CD14-positive monocyte (primary cell): ENCODE results near the gene FAM228A. TPM values are rescaled to one million over a fixed set of nuclear protein-coding genes. Genes with fewer than 3 reads are reported as not detected.
A peak's percentile ranks its signal among the peaks of the same experiment; 100 is the strongest.

Experiments
- DNase-seq, 3 donors: peaks; one replicate each; pipeline ENCODE4 v3.0.0-alpha.2; 2011 to 2022
- H2AFZ ChIP-seq: 2 replicates; pipeline ENCODE4 v1.6.0; 2012; ENCODE audit warnings: mild to moderate bottlenecking, low read depth, low read length, inconsistent platforms; ENCODE audit not compliant: insufficient read depth, poor library complexity, severe bottlenecking
- H3K27ac ChIP-seq, 2 donors: 1 replicate in 1 of 2; 2 replicates in 1 of 2; pipeline ENCODE4 v1.5.1; 2012 to 2013; ENCODE audit warnings: low read length in 2 of 2, control low read depth in 1 of 2, inconsistent platforms in 1 of 2, low read depth in 1 of 2, mild to moderate bottlenecking in 1 of 2
- H3K27me3 ChIP-seq, 2 donors: one replicate each; pipeline versions ENCODE4 v1.6.0 to v1.6.1; 2011 to 2013; ENCODE audit warnings: low read length in 2 of 2; ENCODE audit not compliant: control insufficient read depth in 2 of 2, insufficient read depth in 2 of 2
- H3K36me3 ChIP-seq, 2 donors: replicated peaks in 1 of 2; 1 replicate in 1 of 2; 2 replicates in 1 of 2; pipeline versions ENCODE4 v1.5.1 to v1.6.1; 2012 to 2013; ENCODE audit warnings: low read length in 2 of 2, control low read depth in 1 of 2, inconsistent platforms in 1 of 2, mild to moderate bottlenecking in 1 of 2; ENCODE audit not compliant: insufficient read depth in 2 of 2, control insufficient read depth in 1 of 2
- H3K4me1 ChIP-seq, 2 donors: 1 replicate in 1 of 2; 2 replicates in 1 of 2; pipeline versions ENCODE4 v1.5.1 to v1.6.1; 2012 to 2013; ENCODE audit warnings: low read length in 2 of 2, control low read depth in 1 of 2, inconsistent platforms in 1 of 2, mild to moderate bottlenecking in 1 of 2, moderate library complexity in 1 of 2; ENCODE audit not compliant: insufficient read depth in 2 of 2, control insufficient read depth in 1 of 2
- H3K4me2 ChIP-seq: replicated peaks from 2 replicates; pipeline ENCODE3; 2012; ENCODE audit warnings: low read length, moderate library complexity, mild to moderate bottlenecking; ENCODE audit not compliant: poor library complexity, severe bottlenecking; ENCODE audit errors: extremely low read depth
- H3K4me3 ChIP-seq, 3 experiments: fragments of 200-600 bp in 1 of 3; sonication (generic) in 1 of 3; replicated peaks in 1 of 3; 1 replicate in 2 of 3; 2 replicates in 1 of 3; pipeline ENCODE4 v1.5.1; 2011 to 2013; ENCODE audit warnings: low read length in 3 of 3, mild to moderate bottlenecking in 3 of 3, control low read depth in 2 of 3, low read depth in 2 of 3, inconsistent platforms in 1 of 3, moderate library complexity in 1 of 3
- H3K79me2 ChIP-seq: 2 replicates; pipeline ENCODE4 v1.6.0; 2012; ENCODE audit warnings: mild to moderate bottlenecking, control low read depth, inconsistent platforms, low read length, moderate library complexity; ENCODE audit not compliant: insufficient read depth
- H3K9ac ChIP-seq: 2 replicates; pipeline ENCODE4 v1.6.0; 2017; ENCODE audit warnings: low read length, mild to moderate bottlenecking; ENCODE audit not compliant: insufficient read depth, poor library complexity, severe bottlenecking
- H3K9me3 ChIP-seq, 2 donors: replicated peaks in 1 of 2; 1 replicate in 1 of 2; 2 replicates in 1 of 2; pipeline versions ENCODE4 v1.5.1 to v1.6.1; 2012 to 2013; ENCODE audit warnings: low read length in 2 of 2, control low read depth in 1 of 2; ENCODE audit not compliant: control insufficient read depth in 1 of 2, insufficient read depth in 1 of 2
- H4K20me1 ChIP-seq: 2 replicates; pipeline ENCODE4 v1.6.0; 2012; ENCODE audit warnings: mild to moderate bottlenecking, low read length, control low read depth, moderate library complexity; ENCODE audit not compliant: insufficient read depth
- H3K27ac Mint-ChIP-seq, 7 donors: one replicate each; pipeline ENCODE4 v1.8.0; 2020; ENCODE audit warnings: mild to moderate bottlenecking in 7 of 7, mixed read lengths in 7 of 7, moderate library complexity in 6 of 7, inconsistent platforms in 2 of 7
- H3K27me3 Mint-ChIP-seq, 3 donors: one replicate each; pipeline ENCODE4 v1.8.0; 2021 to 2022; ENCODE audit warnings: low read depth in 3 of 3, mild to moderate bottlenecking in 3 of 3, mixed read lengths in 3 of 3, moderate library complexity in 3 of 3, inconsistent platforms in 1 of 3
- H3K36me3 Mint-ChIP-seq, 2 donors: one replicate each; pipeline ENCODE4 v1.8.0; 2020; ENCODE audit warnings: mixed read lengths in 2 of 2, inconsistent platforms in 1 of 2, mild to moderate bottlenecking in 1 of 2
- H3K4me1 Mint-ChIP-seq: one replicate; pipeline ENCODE4 v1.8.0; 2020; ENCODE audit warnings: mild to moderate bottlenecking, mixed read lengths
- H3K4me3 Mint-ChIP-seq, 2 donors: one replicate each; pipeline ENCODE4 v1.8.0; 2020; ENCODE audit warnings: mild to moderate bottlenecking in 2 of 2, mixed read lengths in 2 of 2, moderate library complexity in 1 of 2
- H3K9me3 Mint-ChIP-seq, 7 donors: one replicate each; pipeline ENCODE4 v1.8.0; 2020 to 2022; ENCODE audit warnings: mixed read lengths in 7 of 7, mild to moderate bottlenecking in 6 of 7, moderate library complexity in 6 of 7, inconsistent platforms in 2 of 7
- CTCF ChIP-seq: fragments of 200-600 bp; IDR thresholded peaks from one replicate; pipeline ENCODE4 v1.8.0; 2022; ENCODE audit warnings: antibody characterized with exemption, mild to moderate bottlenecking
- WGBS: methylation state at CpG from one replicate; pipeline ENCODE4 v1.1.5; 2013; ENCODE audit warnings: missing lambda C conversion rate; ENCODE audit not compliant: insufficient coverage; 5-methylcytosine and 5-hydroxymethylcytosine counted together
- intact Hi-C, 2 donors: fragments of 100-400 bp; cut with micrococcal nuclease; formaldehyde crosslinking; loops; one replicate each; pipeline versions ENCODE4 v1.15.0 to v1.15.1; 2023
- polyA plus RNA-seq, 3 donors: library from polyadenylated mRNA; depleted of rRNA in 1 of 3; unstranded in 2 of 3; stranded (reverse) in 1 of 3; fragments of 300-500 nt in 2 of 3; fragments of >200 nt in 1 of 3; fragmentation: Illumina TruSeq in 2 of 3; gene quantifications; 1 replicate in 2 of 3; 2 replicates in 1 of 3; pipeline ENCODE4 v1.2.3, GENCODE V29; 2012 to 2021

Gene FAM228A
- polyA plus RNA-seq, 3 donors: 0.09 to 0.17 TPM; not detected in 1

- no peak overlapping the region for H2AFZ ChIP-seq
- H3K79me2 ChIP-seq: no peaks in the 10 kb centered on the region
- Mint-ChIP-seq H3K4me3 (no peak overlapping the region), H3K9me3 (no peaks in the 10 kb centered on the region), H3K4me1 (no peaks in the 10 kb centered on the region), H3K27ac (no peak overlapping the region), H3K27me3 (no peaks in the 10 kb centered on the region), H3K36me3 (peaks cover 36 to 42% of the 10 kb centered on the region in 2 donors)
- no peaks in the 10 kb centered on the region for H3K27me3 ChIP-seq
- no peak overlapping the region for H3K9ac ChIP-seq
- peak overlapping the region in 1 of 2 donors; percentile 9 for H3K27ac ChIP-seq
- 100% methylated on average over 2 of the region's 4 CpGs for WGBS
- no peaks in the 10 kb centered on the region for H3K9me3 ChIP-seq
- intact Hi-C loops: no loop called here
- peaks cover 10% of the 10 kb centered on the region for H4K20me1 ChIP-seq
- H3K4me1 ChIP-seq: no peaks in the 10 kb centered on the region
- peaks cover 18 to 84% of the 10 kb centered on the region in 2 donors for H3K36me3 ChIP-seq
- DNase-seq: no peak
- H3K4me3 ChIP-seq: no peak overlapping the region
- H3K4me2 ChIP-seq: no peak overlapping the region
- no peak for TF ChIP-seq CTCF
Measured at GRCh38 chr2:24231461-24231881, 56.6 kb downstream of the FAM228A start.

- Histone ChIP-seq H3K4me2 (no peak overlapping the region), H3K27me3 (no peaks in the 10 kb centered on the region), H3K4me1 (no peaks in the 10 kb centered on the region), H3K4me3 (no peak overlapping the region), H3K27ac (no peak overlapping the region), H2AFZ (no peak overlapping the region), H3K79me2 (no peaks in the 10 kb centered on the region), H3K9ac (no peak overlapping the region), H3K9me3 (no peaks in the 10 kb centered on the region), H3K36me3 (peaks cover 22 to 87% of the 10 kb centered on the region in 2 donors), H4K20me1 (peaks cover 10% of the 10 kb centered on the region)
- peaks cover 37 to 41% of the 10 kb centered on the region in 2 donors for H3K36me3 Mint-ChIP-seq
- no peaks in the 10 kb centered on the region for H3K9me3 Mint-ChIP-seq
- no peak for TF ChIP-seq CTCF
- no CpG with 5 or more reads among the region's 2 CpGs for WGBS
- no peak overlapping the region for H3K4me3 Mint-ChIP-seq
- H3K27ac Mint-ChIP-seq: no peak overlapping the region
- no peak for DNase-seq
- intact Hi-C loops: no loop called here
- H3K4me1 Mint-ChIP-seq: no peaks in the 10 kb centered on the region
- no peaks in the 10 kb centered on the region for H3K27me3 Mint-ChIP-seq
Measured at GRCh38 chr2:24233321-24233720, 58.5 kb downstream of the FAM228A start.
